NCI-H524 (cell line): ENCODE data around the gene DDX20.

Experiments
- DNase-seq, 2 experiments: peaks; one replicate each; lab custom pipeline; 2025; lab: John Stamatoyannopoulos, UW

DDX20 gene

GRCh38 chr1:111755331-111756123, at the start of gene DDX20:
TSS of gene DDX20 (plus strand) at chr1:111755901. CDS start at chr1:111755925, 24 bp downstream.
- peak; percentile 86 to 92 for DNase-seq

GRCh38 chr1:111706921-111707320, 48.8 kb upstream of the DDX20 start:
- no peak for DNase-seq

GRCh38 chr1:111707906-111708305, 47.8 kb upstream of the DDX20 start:
- no peak for DNase-seq

GRCh38 chr1:111709986-111710385, 45.7 kb upstream of the DDX20 start:
- no peak for DNase-seq

GRCh38 chr1:111716333-111716732, 39.4 kb upstream of the DDX20 start:
- DNase-seq: no peak

- DNase-seq: no peak
These were observed 38.3 kb upstream of the DDX20 start for GRCh38 chr1:111717450-111717849.

- DNase-seq: peak; percentile 58 to 87
These were observed 36.6 kb upstream of the DDX20 start for GRCh38 chr1:111719135-111719534.

- DNase-seq: peak; percentile 49 to 76
These were observed 36.0 kb upstream of the DDX20 start for GRCh38 chr1:111719674-111720132.

GRCh38 chr1:111720274-111720976, 35.3 kb upstream of the DDX20 start:
- no peak for DNase-seq

GRCh38 chr1:111720977-111721786, 34.5 kb upstream of the DDX20 start:
- DNase-seq: no peak

- no peak for DNase-seq
These were observed 32.5 kb upstream of the DDX20 start for GRCh38 chr1:111723091-111723806.

- no peak for DNase-seq
These were observed 31.8 kb upstream of the DDX20 start for GRCh38 chr1:111723871-111724270.

- peak; percentile 33 to 78 for DNase-seq
These were observed 30.5 kb upstream of the DDX20 start for GRCh38 chr1:111725192-111725591.

- DNase-seq: no peak
These were observed 28.6 kb upstream of the DDX20 start for GRCh38 chr1:111727056-111727455.

- DNase-seq: peak; percentile 84 to 95
These were observed 26.3 kb upstream of the DDX20 start for GRCh38 chr1:111729271-111729921.

- peak; percentile 14 to 41 for DNase-seq
These were observed 25.6 kb upstream of the DDX20 start for GRCh38 chr1:111729946-111730681.

GRCh38 chr1:111730706-111731105, 25.0 kb upstream of the DDX20 start:
- DNase-seq: no peak

GRCh38 chr1:111731956-111732355, 23.7 kb upstream of the DDX20 start:
- no peak for DNase-seq

GRCh38 chr1:111732718-111733117, 23.0 kb upstream of the DDX20 start:
- DNase-seq: no peak
